Measurements from ENCODE around the gene BEGAIN.

Gene BEGAIN

DNA sequence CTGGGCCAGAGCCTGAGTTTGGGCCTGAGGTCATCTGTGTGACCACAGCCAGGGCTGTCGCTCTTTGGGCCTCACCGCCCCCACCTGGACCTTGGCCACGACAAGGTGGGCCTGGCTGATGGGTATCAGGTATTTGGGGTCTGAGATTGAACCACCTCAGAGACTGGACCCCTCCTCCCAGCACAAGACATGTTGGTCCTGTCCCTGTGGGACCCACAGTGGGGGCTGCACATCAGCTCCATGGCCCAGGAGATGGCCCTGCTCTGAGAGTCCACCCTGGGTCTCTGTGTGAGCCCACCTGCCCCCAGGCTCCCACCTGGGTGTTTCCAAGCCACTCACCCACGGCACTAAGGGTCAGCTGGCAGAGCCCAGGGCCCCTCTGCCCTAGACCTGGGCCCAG, 20.6 kb downstream of the BEGAIN start:
- no peak for DNase-seq

DNA sequence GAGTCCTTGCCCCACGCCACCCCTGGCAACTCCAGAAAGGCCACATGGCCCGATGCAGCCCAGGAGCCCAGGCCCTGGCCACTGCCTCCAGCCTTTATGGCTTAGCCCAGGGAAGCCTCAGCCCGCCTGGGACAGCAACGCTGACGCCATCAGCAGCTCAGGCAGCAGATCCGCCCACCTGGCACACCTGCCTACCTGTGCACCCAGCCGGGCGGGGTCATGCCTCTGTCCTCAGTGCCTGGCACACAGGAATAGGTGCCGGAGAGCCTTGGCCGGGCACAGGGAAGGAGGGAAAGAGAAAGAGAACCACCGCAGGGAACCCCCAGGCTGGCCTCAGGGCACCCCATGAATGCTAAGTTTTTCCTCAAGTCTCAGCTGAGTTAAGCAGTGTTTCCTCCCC, 21.1 kb downstream of the BEGAIN start:
- no peak for DNase-seq

DNA sequence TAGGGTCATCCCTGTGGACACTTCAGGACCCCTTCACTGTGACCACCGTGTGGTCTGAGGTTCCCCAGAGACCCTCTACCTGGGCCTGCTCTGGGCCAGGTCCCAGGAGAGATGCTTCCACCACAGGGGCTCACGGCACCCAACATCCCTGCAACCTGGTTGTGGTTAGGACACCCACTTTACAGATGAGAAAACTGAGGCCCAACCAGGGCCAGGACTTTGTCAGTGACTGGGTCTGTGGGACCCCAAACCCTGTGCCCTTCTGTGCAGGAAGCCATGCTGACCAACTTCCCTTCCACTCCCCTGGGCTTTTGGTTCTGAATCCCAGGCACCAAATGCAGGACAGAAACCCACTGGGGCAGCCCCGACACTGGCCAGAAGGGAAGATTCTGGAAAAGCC, 21.6 kb downstream of the BEGAIN start:
- no peak for DNase-seq

DNA sequence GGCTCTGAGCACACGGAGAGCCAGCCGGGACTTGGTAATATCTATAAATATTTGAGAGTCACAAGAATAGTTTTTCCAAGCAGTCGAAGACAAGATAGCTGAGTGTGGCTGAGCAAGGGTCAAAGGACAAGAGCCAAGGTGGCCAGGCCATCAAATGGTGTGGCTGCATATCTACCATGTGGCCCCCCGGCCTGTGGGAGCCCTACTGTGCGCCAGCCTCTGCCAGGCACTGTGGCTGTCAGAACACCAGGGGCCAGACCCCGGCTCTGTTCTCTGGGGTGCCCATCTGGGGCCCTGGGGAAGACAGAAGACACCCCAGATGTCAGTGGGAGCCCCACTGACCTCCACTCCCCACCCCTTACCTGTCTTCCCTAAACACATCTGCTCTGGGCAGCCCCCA, 22.7 kb downstream of the BEGAIN start:
- DNase-seq, result no peak

DNA sequence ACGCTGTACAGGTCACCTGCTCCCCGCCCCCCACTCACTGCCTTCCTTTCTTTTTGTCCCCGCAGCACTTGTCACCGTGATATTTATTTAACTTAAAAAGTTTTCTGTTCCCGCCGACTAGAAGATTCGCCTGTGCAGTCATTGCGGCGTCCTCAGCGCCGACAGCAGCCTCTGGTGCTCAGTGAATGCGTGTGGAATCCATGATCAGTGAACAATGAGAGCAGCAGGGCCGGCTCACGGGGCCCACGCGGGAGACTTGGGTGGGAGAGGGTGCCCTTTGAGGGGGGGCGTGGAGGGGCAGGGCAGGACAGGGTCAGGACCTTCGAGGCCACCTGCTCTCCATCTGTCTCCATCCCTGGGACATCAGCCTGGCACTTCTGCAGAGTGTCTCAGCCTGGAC, 24.5 kb downstream of the BEGAIN start:
- DNase-seq, result no peak

DNA sequence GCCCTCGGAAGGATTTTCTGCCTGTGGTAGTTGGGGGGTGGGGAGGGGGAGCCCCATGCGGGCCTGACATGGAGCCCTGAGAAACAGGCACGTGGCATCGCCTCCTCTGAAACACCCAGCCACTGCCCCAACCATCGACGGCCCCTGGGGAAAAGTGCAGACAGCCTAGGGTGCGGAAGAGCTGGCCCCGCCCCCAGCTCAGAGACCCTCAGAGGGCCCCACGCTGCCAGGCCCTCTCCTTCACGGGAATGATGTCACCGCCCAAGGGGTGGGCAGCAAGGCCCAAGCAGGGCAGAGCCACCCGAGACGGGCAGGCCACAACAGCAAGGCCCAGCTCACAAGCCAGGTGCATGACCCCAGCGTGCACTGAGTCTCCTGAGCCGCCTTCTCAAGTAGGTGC, 26.2 kb downstream of the BEGAIN start:
- no peak for DNase-seq

DNA sequence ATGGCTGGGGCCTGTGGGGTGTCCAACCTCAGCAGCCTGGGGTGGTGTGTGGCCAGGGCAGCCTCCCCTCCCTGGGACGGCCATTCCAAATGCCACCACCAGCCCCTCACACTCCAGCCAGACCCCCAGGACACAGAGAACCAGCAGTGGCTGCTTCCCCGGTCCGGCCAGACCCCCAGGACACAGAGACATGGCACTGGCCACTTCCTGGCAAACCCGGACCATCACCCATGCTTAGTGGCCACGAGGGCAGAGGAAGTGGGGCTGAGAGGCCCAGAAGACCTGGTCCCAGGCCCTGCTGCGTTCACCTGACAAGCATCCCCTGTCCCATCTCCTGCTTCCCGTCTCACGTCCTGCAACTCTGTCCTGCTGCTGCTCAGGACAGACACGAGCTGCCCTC, 26.7 kb downstream of the BEGAIN start:
- no peak for DNase-seq

DNA sequence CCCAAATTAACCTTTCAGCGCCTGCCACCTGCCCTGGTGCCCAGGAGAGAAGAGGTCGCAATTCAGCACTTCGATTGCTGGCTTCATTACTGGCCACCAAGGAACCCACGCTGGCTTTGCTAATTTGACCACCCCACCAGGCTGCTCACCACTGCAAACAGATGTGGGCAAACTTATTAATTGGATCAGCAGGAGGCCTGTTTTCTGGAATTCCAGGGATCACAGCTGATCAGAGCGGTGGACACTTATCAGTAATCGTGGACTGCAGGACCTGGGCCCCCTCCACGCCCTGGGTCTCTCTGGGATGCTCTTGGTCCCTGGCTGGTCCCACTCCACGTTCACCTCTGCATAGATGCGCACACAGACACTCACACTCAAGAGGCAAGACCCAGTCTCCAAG, 27.8 kb downstream of the BEGAIN start:
- no peak for DNase-seq

DNA sequence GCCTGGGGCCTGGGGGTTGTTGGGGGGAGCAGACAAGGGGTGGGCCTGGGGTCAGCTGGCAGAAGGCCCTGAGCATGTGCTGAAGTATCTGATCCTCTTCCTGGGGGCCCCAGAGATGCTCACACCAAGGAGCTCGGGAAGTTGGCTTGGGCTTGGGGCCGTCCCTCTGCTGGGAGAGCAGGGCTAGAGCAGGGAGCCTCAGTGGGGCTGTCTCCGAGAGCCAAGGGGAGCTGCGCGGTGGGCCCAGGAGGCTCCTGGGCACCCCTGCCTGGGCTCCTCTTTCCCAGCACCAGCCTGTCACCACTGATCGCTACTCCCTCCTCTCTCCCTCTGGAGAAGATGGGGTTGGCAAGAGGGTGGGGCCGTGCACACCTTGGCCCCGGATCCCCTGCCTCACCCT, 28.3 kb downstream of the BEGAIN start:
- no peak for DNase-seq

DNA sequence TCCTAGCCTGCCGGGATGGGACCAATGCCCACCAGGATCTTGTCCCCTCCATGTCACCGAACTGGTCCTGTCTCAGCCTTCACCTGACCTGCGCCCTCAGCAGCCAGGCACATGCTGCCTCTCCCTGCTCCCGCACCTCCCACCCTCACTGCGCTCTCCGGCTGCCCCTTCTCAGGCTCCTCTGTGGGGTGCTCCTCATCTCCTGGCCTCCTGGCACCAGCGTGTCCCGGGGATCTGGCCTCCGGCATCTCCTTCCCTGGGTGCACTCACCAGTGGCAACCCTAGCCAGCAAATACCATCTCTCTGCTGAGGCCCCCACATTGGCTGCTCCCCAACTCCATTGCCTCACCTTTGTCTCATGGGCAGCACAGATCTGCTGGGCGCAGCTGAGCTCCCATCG, 29.0 kb downstream of the BEGAIN start:
- no peak for DNase-seq

DNA sequence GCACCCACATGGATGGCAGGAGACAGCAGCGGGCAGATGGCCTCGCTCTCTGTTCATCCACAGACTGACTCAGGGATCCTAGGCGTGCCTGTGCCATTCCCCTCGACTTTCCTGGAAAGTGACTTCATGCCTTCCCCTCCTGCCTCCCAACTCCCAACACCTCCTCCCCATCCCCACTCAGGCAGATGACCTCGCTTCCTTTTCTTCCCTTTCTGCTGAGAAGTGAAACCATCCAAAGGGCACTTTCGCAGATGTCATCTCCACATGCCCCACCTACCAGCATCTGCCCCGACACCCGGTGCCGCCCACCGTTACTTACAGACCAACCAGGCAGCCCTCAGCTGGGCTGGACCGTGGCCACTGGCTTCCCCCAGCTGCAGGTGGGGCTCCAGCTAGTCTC, 29.6 kb downstream of the BEGAIN start:
- no peak for DNase-seq

DNA sequence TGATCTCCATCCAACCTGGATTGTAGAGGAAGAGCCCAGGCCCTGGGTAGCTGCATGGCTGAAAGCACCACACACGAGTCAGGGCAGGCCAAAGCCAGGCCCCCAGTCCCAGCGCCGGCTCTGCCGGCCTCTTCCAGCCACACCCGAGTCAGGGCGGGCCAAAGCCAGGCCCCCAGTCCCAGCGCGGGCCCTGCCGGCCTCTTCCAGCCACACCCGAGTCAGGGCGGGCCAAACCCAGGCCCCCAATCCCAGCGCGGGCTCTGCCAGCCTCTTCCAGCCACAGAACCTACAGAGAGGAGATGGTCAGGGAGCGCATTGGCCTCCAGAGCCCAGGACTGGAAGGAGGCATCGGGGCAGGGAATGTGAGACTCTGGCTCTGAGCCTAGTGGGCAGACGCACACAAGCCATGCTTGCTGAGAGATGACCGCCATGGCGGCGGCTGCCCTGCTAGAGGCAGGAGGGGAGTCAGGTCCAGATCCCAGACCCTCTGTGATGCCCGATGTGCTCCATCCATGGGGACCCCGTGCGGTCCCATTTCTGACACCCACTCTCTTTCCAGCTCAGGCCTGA, 30.2 kb downstream of the BEGAIN start:
- DNase-seq, result no peak

DNA sequence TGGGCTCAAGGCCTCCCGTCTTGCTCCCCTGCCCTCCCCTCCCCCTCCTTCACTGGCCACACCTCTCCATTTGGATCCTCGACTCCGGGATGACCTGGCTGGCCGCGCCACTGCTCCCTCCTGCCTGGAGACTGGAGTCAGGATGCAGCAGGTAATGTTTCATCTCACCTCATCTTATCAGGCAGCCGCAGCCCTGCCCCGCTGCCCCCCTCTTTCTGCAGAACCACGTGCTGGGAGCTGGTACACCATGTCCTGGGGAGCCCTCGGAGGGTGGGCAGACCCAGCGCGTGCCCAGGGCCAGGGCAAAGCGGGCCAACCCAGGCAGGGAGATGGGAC, 31.1 kb downstream of the BEGAIN start:
- DNase-seq, result no peak

DNA sequence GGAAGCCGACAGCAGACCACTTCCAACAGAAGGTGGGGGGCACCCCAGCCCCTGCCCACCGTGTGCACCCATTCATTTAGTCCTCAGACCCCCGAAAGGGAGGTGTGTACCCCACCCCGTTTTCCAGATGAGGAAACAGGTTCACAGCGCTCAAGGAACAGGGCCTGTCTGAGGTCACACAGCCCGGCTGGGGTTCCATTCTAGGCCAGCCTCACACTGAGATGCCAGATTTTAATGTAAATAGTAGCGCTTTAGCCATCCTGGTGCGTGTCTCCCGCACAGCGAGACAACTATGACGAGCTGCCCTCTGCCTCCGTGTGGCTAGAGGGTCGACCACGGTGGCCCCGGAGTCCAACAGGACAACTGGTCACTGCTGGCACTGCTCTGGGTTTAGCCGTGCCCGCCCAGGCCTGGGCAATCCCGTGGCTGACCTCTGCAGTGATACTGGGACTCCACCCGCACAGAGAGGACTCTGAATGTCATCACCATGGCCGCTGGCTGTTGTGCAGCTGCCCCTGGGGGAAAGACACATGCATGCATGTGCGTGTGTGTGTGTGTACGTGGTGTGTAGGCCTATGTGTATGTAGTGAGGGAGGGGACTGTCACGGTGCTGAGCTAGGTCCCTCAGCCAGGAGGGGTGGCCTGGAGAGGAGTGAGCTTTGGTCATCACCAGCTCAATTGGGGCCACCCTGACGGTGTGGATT, 31.6 kb downstream of the BEGAIN start:
- no peak for DNase-seq

DNA sequence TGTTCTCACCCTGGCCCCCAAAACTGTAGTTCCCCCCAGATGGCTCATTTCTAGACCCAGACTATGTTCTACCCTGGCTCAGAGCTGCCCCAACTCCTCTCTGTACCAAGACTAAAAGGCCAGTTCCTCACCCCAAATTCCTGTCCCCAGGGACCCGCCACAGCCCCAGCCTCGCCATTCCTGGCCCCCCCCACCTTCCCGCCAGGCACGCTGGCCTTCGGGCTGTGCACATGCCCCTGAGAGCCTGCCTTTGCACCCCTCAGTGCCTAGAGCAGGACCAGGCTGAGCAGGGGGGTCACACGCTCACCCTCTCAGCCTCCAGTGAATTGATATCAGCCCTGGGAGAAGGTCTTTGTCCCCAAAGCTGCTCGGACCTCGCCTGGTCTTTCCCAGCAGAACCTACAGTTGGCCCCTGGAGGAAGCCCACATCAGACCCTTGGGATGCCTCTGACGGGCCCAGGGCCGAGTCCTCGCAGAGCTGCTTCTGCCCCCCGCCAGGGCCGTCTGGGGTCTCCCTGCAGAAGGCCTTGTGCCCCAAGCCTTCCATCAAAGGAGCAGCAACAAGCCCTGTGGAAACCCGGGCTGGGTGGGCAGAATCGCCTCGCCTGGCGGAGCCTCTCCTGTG, 32.4 kb downstream of the BEGAIN start:
- no peak for DNase-seq

DNA sequence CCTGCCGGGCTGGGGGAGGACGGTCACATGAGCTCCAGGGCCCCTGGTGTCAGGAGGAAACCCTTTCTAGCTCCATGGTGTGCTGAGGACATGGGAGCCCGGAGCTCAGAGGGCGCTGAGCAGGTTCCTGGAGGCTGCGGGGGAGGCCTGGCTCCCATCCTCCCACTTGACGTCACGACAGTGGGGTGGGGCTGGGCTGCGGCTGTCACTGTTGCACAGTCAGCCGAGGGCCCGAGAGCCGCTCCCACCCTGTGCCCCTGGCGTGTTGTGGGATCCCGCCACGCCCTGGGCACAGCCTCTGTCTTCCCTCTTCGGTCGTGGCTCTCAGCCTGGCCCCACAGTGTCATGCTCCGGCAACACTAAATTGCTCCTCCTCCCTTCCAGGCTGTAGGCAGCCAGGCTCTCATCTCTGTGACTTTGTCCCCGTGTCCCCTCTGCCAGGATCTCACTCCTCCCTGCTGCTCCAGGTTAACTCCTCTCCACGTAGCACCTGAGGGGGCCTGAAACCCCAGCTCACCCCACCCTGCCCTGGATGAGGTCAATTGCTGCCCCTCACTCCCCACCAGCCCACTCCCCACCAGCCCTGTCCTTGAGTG, 33.0 kb downstream of the BEGAIN start:
- DNase-seq, result peak; percentile 10

DNA sequence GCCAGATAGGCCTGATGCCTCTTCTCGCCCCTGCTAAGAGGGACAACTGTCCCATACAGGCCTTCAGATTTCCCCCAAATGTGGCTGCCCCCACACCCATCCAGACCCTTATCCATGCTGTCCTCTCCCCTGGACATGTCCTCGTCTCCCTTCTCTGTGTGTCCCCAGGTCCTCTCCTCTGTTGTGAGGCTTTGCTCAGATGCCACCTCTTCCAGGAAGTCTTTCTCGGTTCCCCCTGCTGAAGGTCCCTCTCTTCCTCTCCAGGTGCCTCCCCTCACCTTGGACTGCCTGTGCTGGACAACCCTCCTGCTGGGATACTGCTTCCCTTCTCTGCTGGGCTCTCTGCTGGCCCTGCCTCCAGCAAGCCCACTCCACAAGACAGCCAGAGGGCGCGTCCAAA, 33.7 kb downstream of the BEGAIN start:
- DNase-seq, result no peak

DNA sequence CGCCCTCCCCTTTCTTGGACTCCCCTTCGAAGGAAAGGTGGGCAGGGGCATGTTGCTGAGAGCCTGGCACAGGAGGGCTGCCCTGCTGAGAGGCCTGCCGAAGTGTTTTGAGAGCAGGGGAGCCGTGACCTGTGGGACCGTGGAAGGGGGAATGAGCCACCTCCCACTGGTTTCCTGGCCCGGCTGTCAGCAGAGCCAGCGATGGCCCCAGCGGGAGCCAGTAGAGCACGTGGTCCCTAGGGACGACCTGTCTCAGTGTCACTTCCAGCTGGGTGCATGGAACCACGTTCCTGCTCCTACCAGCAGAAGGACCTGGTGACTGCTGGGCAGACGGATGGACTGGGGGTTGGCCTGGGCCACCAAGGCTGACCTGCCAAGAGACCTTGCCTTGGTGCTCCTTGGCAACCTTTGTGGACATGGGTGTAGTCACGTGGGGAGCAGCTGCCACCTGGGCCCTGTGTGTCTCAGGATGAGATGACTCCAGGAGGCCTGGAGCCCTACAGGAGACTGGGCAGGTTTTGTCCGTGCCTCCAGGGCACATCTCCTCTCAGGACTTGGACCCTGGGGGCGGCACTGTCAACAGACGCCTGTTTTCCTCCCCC, 34.6 kb downstream of the BEGAIN start:
- DNase-seq, result no peak

DNA sequence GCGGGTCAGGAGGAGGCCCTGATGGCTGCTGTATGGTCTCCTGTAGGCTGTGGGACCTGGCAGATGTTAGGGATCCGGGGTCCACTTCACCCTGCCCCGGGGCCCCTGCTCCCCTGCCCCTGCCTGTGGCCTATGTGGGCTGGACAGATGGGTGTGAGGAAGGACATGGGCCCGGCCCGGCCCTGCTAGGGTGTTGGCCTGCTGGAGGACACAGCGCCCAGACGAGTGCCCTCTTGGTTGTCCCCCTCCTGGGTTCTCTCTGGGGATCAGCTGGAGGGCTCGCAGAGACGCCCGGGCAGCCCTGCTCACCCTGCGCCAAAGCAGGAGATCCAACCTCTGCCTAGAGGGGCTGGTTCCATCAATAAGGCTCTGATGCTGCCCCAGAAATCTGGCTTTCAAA, 36.2 kb downstream of the BEGAIN start:
- DNase-seq, result no peak

DNA sequence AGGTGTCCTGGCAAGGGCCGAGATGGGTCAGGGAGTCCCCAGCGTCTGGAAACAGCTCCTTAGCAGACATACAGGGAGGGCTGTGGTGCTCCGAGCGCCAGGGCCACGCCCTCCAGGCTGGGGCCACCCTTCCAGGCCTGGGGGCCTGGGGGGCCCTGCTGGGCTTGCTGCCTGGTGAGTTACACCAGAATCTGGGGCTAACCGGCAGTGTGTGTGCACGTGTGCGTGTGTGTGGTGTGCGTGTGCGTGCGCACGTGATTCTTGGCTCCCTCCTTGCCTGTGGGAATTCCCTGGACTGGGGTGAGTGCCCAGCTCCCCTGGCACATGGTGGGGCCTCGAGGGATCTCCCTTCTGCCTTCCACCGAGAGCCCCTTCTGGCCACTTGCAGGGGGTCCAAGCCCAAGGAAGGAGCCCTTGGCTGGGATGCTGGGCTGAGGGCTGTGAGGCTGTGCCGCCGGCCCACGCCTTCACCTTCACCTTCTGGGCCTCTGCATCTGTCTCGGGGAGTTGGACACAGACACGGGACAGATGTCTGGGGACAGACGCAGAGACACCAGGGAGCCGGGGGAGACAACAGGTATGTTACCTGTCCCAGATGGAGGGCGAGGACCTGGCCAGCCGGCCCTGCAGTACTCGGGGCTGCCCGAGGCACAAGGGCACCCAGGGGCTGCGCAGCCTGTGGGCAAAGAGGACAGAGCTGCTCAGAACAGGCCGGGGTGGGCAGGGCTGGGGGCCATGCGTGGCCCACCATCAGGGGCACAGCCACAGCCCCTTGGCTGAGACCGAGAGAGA, 37.2 kb downstream of the BEGAIN start:
- no peak for DNase-seq

DNA sequence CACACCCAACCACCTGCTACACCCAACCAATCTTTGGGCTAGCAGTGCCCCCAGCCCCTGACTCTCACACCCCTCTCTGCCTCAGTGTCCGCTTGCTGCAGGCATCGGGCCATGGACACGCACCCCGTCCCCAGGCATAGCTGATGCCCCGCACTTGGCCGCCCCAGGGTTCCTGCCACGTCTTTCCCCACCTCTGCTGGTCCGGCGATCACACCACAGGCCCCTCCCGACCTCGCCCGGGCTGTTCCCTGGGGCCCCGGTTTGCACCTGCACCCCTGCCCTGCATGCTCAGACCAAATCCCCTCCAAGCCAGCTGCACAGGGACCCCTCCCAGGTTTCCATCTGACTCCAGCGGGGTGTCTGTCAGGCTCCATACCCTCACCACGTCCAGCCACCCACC, 38.3 kb downstream of the BEGAIN start:
- no peak for DNase-seq

DNA sequence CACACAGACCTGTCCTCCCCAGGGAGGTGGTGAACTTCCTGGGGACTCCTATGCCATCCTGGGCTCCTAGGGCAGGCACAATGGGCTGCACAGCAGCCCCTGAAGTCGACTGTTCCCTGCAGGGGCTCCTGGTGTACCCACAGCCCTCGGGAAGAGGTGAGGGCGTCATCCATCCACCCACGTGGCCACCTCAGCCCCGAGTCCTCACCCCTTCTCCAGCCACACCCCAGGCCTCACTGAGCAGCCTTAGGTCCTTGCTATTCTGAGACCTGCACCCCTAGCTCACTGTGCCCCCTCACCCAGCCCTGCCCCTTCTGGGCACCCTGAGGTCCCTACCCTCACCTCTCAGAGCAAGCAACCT, 38.9 kb downstream of the BEGAIN start:
- no peak for DNase-seq

DNA sequence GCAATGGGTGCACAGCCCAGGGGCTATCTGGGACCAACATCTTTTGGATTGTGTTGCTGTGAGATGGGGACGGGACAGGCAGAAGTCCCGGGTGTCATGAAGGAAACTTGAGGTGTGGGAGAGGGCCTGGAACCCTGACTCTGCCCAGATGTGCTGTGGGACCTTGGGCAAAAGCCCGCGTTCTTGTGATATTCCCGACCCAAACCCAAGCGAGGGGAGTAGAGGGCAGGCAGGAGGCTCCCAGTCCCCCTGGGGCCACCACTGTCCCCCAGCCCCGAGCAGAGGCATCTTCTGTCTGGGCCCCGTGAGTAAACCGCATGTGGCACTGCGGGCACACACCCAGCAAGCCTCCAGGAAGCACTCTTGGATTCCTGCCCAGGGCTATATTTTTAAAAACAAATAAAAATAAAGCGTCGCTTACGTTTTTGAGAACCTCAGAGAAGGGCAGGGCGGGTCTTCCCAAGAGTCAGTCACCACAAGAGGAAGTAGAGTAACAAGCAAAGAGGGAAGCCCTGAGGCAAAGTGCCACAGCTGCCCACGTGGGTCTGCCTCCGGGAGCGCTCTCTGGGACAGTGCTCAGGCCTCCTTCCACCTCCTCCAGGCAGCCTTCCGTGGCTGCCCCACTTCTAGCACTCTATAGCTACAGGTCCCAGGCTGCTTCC, 39.5 kb downstream of the BEGAIN start:
- peak; percentile 58 for DNase-seq
